Superior temporal gyrus (tissue), 1 donor: ENCODE results near the gene RPAP3.

Experiments used
- DNase-seq: peaks from one replicate; pipeline ENCODE4 v3.0.0-alpha.2; 2016; ENCODE audit errors: extremely low spot score

Gene RPAP3

GRCh38 chr12:47742253-47742825, 36.5 kb upstream of the RPAP3 start:
- DNase-seq: no peak

- DNase-seq: peak; percentile 95
Observed at GRCh38 chr12:47741340-47741703, 35.5 kb upstream of the RPAP3 start.

GRCh38 chr12:47740606-47741339, 34.9 kb upstream of the RPAP3 start:
- no peak for DNase-seq

GRCh38 chr12:47739979-47740378, 34.1 kb upstream of the RPAP3 start:
- no peak for DNase-seq

DNA sequence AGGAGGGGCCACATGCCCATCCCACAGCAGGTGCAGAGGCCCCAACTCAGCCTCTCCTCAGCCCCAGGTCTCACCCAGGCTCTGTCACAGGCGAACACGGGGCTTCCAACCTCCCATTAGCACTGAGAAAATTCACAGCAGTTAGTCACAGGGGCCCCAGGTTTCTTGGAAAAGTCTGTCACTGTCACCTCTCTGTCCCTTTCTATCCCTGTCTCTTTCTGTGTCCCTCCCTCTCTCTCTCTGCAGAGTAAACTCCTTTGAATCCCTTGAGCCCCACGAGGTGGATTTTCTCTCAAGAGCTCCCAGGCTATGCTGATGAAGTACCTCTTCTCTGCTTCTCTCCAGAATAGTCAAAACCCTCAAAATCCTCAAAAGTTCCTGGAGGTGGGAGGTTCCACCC, 33.5 kb upstream of the RPAP3 start:
- DNase-seq: no peak

DNA sequence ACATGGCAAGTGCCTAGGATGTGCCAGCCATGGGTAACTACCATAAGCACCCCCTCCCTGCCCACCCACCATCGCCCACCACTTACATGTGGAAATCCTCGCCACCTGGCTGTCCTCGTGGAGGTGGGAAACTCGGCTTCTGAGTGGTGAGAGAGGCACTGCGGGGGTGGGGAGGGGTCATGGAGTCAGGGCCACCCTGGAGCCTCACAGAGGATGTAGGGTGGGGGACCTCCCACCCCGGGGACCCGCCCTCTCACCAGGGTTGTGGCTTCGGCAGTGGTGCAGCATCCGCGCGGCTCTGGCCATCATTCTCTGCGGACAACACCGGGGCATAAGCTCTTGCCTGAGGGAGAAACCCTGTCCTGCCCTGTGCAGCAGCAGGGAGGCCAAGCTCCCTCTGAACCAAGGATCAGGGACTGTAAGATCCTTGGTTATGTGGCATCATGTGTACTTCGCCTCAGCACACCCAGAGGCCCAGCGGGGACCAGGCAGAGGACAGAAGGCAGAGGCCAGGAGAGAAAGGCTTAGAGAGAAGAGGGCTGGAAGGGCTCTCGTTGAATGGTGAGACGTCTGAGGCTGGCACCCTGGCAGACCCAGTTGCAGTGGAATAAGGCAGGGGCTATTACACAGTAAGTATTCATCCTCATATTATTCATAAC, 32.2 kb upstream of the RPAP3 start:
- no peak for DNase-seq

DNA sequence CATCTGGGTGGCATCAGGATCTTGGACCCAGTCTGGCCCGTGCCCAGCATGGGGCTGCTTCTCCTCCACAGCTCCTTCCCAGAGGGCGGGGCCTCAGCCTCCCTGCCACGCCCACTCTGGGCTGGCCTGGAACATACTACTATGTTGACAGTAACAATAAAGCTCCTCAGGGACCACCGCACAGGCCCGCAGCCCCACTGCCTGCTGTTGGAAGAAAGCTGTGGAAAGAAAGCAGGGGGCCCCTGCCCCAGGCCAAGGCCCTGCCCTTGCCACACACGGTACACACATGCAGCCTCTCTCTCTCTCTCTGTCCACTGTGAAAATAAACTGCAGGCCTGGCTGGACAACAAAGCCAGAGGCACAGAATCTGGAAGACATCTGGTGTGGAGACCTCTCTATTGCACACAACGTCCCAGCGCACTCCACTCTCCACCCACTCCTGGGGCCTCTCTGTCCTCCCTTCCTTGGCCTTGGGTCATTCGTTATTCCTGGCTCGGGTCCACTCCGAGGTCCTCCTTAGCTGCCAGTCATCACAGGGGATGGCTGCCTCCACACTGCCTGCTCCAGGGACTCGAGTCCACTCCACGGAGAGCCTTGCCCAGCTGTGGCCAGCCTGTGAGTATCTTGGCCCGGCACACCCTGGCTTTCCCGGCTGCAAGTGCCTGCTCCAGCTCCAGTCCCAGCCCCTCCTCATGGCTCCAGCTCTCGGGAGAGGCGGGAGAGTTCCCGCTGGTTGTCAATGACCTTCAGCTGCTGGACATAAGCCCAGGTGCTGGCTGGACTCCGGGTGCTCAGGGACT, 31.2 kb upstream of the RPAP3 start:
- DNase-seq: peak; percentile 78

GRCh38 chr12:47736216-47736615, 30.4 kb upstream of the RPAP3 start:
- DNase-seq: no peak

GRCh38 chr12:47735649-47736048, 29.8 kb upstream of the RPAP3 start:
- DNase-seq: no peak

GRCh38 chr12:47734725-47735480, 29.1 kb upstream of the RPAP3 start:
- DNase-seq: peak; percentile 60

- DNase-seq: no peak
Observed at GRCh38 chr12:47733142-47733541, 27.3 kb upstream of the RPAP3 start.

GRCh38 chr12:47732504-47732903, 26.7 kb upstream of the RPAP3 start:
- no peak for DNase-seq

DNA sequence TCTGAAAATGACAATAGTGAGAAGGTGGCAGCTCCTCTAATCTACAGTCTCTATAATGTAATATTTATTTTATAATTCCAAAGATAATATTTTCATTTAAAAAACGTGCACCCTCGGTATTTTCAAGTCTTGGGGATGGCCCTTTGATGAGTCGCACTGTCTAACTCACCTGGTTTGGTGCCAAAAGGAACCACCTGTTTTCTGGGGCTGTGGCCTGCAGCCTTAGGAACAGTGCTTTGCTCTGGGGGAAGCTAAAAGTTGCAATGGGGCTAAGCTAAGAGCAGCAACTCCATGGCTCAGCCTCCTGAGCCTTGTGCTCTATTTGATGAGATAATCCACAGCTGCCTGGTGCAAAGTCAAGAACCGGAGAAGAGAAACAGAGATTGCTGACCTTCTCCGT, 25.9 kb upstream of the RPAP3 start:
- DNase-seq: no peak

DNA sequence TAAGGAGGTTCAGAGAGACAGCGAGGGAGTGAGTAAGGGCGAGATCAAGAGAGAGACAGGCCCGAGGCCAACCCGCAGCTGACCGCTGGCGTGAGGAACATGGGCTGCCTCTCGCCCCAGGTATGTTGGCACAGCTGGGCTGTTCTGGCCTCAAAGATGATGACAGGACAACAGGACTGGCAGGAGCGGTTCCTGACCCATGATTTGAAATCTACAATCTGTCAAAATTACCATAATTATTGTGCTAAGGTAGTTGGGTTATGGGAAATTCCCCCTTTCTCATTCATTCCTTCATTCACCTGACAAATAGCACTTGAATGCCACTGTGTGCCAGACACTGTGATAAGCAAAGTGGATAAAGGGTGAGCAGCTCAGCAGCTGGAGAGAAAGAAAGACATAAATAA, 24.5 kb upstream of the RPAP3 start:
- no peak for DNase-seq

DNA sequence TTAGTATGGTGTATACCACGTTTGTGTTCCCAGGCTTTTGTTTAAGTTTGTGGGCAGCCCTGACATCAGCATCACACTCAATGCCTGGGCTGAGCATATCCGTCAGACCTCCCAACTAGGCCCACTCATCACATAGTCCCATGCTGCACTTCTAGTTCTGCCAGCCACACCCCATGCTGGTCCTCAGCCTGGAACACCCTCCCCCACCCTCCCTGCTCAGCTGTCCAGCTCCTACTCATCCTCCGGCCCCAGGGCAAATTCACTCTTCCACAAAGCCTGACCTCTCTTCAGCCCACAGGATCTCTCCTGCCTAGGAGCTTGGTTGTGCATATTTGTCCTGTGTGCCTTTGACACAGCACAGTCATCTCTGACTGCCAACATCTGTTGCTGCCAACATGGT, 23.4 kb upstream of the RPAP3 start:
- no peak for DNase-seq

- no peak for DNase-seq
Observed at GRCh38 chr12:47725893-47726292, 20.1 kb upstream of the RPAP3 start.

- DNase-seq: no peak
Observed at GRCh38 chr12:47725091-47725772, 19.4 kb upstream of the RPAP3 start, which contains the start of gene ENDOU. Gene ENDOU (minus strand): TSS chr12:47725490. CDS start chr12:47725413, 77 bp downstream.

DNA sequence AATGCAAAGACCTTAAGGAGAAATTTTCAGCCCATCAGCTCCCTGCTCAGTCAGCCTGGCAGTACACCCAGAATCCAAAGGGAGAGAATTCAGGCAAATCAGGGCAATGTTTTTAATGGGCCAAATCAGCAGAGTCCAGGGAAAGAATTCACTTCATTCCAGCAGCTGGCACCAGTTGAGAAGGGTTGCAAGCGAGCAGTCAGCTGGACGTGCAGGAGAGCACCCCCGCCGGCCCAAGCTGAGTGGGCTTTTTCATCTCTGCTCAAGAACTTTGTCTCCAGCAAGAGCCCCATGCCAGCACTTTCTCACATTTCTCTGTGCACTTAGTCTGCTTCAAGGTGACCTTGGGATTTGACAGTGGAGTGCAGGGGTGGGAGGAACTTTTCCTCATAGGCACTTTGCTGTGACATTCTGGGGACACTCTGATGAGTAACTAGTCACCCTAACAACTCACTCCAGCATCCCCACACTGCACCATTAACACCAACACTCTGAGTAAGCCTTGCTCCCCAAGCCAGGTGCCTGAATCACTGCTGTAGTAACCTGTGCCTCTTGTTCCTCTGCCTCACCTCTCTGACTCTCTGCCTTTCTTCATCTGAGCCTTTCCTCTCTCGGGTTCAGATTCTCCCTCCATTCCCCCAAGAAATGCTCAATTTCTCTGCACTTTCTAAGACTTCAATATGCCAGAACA, 17.3 kb upstream of the RPAP3 start:
- peak; percentile 50 for DNase-seq

- no peak for DNase-seq
Observed at GRCh38 chr12:47722136-47722834, 16.5 kb upstream of the RPAP3 start.
